NCI-H2081 (cell line): Measurements from ENCODE around the gene MORN2.

Experiments used
- DNase-seq, 2 experiments: peaks; one replicate each; lab custom pipeline; 2025; lab: John Stamatoyannopoulos, UW

The MORN2 gene

DNA sequence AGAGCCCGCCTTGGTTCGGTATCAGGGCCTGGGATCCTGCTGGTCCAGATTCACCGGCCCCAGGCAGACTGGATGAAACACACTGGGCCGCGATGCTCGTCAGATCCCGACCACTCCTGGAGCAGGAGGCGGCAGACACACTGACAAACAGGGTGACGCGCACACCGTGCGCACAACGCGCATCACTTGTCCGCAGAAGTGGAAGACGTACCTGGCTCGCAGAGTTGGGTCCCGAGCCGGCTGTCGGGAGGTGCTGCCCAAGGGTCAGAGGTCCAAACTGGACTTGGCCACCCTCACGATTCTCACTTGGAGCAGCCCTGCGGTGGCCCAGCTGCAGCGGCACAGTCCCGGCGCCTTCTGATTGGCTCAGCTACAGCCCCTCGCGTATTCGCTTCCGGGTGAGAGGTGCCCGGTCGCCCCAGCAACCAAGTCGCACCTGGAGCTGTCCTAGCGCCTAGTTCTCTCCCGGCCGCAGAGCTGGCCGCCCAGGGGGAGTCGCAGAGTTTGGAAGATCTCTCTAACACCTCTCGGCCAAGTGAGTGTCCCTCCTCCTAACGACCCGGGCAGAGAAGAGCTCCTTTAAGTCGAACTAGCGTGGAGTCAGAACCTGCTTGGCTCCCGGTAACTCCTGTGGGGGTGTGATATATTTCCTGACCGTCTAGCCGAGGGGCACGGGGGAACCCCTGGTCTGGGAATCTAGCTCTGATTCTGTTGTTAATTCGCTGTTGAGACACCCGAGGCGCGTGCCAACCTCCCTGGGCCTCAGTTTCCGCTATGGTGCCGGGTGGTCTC is at the start of gene MORN2, which contains the start of gene DHX57:
Gene MORN2 (plus strand): TSS at position 401 of the 792 bp plus-strand sequence.
Gene DHX57 (minus strand): TSS at position 359 of the 792 bp plus-strand sequence. CDS start 7,529 bp downstream, outside the sequence.
- DNase-seq, result peak; percentile 80 to 87

DNA sequence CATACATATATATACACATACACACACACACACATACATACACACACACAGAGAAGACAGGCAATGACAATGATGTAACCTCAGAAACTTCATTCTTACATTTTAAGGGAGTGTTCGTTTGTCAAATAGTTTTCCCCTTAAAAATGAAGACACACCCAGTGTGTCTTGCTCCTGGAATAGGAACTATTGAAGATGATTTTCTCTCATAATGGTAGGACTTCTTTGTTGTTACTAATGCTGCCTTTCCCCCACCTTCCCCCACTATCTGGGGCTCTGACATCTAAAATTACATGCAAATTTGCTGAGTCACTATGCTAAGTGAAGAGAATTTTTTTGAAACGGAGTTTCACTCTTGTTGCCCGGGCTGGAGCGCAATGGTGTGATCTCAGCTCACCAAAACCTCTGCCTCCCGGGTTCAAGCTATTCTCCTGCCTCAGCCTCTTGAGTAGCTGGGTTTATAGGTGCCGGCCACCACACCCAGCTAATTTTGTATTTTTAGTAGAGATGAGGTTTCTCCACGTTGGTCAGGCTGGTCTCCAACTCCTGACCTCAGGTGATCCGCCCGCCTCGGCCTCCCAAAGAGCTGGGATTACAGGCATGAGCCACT is 48.1 kb upstream of the MORN2 start:
- DNase-seq, result peak in 1 of 2 experiments; percentile 0

DNA sequence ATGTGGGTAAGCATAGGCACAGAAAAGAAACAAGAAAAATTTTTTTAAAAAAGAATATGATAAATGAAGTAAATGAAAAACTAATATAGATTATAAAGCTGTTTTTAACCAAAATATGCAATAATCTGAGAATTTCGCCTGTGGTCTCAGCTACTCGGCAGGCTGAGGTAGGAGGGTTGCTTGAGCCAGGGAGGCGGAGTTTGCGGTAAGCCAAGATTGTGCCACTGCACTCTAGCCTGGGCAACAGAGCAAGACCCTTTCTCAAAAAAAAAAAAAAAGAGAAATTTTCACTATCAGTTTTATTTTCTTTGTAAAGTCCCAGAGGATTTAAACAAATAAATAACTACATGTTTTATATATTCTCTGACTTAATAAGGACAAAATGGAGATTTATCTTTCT is 47.3 kb upstream of the MORN2 start:
- no peak for DNase-seq

DNA sequence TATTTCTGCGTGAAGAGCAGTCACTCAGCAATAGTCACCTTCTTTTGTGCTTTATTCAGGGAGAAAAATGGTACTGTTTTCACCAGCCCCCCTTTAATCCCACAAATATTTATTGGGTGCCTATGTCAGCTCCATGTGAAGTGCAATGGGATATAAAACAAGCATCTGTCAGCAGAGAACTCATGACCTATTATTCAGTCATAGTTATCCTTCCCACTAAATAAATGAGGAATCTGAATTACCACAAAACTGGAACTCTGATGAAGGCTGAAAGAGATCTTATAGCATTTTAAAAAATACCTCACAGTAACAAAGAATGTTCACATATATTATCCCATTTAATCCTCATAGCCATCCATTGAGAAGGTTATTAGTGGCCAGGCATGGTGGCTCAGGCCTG is 45.8 kb upstream of the MORN2 start:
- no peak for DNase-seq

DNA sequence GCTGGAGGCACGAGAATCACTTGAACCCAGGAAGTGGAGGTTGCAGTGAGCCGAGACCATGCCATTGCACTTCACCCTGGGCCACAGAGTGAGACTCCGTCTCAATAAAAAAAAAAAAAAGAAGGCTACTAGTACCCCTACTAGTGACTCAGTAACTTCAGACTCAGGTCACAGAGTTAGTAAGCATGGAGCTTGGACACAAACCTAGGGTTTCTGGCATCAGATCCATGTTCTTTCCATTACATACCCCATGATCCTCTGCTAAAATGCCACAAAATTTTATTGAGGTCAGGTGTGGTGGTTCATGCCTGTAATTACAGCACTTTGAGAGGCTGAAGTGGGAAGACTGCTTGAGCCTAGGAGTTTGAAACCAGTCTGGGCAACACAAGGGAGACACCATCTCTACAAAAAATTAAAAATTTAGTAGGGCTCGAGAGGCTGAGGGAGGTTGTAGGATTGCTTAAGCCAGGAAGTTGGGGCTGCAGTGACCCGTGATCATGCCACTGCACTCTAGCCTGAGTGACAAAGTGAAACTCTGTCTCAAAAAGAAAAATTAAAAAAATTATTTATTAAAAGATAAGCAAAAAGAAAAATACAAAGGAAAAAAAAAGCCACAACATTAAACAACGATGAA is 45.1 kb upstream of the MORN2 start:
- DNase-seq, result no peak

DNA sequence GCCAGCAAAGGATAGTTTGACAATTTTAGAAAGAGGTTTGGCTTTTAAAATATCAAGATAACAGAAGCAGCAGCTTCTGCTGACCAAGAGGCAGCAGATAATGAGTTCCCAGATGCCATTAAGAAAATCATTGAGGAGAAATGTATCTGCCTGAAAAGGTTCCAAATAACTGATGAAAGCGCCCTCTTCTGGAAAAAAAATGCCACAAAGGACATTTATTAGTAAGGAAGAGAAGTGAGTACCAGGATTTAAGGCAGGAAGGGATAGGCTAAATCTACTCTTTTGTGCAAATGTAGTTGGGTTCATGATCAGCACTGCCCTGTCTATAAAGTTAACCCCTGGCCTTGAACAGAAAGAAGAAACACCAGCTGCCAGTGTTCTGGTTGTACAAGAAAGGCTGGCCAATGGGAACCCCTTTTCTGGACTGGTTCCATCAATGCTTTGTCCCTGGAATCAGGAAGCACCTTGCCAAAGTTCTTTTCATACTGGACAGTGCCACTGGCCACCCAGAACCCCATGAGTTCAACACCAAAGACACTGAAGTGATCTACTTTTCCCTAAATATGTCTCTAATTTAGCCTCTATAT is 40.7 kb upstream of the MORN2 start:
- DNase-seq, result peak; percentile 35 to 51

DNA sequence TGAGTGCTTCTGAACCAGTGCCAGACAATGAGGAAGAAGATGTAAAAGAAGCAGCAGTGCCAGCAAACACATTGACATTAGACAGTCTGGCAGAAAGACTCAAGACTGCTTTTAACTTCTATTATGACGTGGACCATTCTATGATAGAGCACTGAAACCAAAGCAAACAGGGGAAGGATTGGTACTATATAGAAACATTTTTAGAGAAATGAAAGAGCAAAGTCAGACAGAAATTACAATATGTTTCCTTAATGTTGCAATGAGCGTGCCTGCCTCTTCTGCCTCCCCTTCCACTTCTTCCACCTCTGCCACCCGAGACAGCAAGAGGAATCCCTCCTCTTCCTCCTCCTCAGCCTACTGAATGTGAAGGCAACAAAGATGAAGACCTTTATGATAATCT is 39.8 kb upstream of the MORN2 start:
- DNase-seq, result no peak

DNA sequence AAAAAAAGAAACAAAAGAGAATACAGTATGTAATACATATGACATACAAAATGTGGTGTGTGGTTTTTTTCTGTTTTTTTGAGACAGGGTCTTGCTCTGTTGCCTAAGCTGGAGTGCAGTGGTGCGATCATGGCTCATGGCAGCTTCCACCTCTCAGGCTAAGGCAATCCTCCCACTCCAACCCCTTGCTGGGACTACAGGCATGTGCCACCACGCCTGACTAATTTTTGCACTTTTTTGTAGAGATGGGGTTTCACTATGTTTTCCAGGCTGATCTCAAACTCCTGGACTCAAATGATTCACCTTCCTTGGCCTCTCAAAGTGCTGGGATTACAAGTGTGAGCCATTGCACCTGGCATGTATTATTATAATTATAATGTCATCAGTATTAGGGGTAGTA is 39.0 kb upstream of the MORN2 start:
- no peak for DNase-seq

DNA sequence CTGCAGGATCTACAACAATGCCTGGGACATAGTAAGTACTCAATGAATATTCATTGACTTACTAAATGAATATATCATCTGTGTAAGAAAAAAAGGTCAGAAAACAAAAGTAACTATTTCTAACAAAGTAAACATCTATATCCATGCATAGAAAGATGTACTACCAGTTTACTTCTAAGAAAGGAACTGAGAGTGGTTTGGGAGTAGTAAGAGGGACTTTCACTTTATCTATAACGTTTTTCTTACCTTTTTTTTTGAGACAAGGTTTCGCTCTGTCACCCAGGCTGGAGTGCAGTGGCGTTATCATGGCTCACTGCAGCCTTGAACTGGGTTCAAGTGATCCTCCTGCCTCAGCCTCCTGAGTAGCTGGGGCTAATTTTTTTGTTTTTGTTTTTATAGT is 25.7 kb upstream of the MORN2 start:
- no peak for DNase-seq

DNA sequence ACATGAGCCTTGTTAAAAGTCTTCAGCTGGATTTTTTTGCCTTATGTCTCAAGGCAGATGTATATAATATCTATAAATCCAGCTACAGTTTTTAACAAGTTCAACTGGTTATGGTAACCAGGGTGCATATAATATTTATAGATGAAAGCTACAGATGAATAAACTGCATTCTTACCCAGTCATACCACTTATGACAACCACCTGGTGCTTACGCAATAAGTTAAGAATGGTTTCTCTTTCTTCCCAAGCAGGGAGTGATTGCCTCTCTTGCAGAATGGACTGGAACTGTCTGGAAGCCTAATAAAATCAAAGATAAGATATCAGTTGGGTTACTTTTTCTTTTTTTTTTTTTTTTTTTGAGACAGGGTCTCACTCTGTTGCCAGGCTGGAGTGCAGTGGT is 19.6 kb upstream of the MORN2 start:
- no peak for DNase-seq

DNA sequence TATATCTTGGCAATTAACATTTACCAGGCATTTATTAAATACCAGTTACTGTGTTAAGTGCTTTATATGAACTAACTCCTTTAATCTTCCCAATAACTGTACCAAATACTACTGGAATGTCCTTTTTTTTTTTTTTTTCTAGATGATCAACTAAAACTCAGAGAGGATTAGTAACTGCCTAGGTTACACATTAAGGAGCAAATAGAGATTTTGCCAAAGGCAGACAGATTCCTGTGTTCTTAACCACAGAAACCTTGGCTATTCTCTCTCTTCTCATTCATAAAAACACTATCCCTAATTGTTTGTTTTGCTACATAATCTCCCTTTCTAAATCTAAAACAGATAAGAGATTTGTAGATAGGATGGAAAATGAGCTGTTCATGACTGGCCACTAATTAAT is 13.3 kb upstream of the MORN2 start:
- no peak for DNase-seq

DNA sequence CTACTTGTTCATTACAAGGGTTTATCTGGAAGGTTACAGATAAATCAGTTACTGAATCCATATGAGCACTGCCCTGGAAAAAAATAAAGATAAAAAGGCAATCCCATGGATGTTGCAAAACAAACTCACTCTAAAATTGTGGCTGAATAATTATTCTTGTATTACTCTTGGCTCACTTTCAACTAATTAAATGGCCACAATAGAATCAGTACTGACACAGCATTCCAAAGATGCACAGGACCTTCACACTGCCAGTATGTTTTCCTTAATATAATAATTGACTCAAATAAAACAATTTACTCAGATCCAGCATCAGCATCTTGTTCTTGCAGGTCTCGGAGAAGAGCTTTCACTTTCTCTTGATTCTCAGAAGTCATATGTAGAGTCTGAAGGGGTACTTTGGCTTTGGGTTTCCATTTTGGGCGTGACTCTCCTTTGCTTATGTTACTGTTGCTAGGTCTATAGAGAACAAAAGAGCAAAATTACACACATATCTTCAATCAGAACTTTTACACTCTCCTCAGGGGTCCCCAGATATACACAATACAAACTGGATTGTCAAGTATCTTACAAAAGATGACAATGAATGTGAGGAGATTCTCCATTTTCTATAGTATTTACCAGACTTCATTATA is 12.6 kb upstream of the MORN2 start:
- DNase-seq, result no peak

DNA sequence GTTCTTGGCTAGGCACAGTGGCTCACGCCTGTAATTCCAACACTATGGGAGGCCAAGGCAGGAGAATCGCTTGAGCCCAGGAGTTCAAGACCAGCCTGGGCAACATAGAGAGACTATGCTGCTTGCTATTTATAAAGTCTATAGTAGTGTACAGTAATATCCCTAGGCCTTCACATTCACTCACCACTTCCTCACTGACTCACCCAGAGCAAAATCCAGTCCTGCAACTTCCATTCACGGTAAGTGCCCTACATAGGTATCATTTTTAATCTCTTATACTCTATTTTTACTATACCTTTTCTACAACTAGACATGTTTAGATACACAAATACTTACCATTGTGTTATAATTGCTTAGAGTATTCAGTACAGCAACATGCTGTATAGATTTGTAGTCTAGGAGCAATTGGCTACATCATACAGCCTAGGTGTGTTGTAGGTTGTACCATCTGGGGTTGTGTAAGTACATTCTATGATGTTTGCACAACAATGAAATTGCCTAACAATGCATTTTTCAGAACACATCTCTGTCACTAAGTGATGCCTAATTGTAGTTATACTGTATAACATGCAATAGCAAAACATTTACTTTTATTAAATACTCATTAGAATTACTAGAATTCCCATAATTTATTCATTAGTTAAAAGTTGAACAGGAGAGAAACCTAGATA is 8.9 kb upstream of the MORN2 start:
- no peak for DNase-seq

DNA sequence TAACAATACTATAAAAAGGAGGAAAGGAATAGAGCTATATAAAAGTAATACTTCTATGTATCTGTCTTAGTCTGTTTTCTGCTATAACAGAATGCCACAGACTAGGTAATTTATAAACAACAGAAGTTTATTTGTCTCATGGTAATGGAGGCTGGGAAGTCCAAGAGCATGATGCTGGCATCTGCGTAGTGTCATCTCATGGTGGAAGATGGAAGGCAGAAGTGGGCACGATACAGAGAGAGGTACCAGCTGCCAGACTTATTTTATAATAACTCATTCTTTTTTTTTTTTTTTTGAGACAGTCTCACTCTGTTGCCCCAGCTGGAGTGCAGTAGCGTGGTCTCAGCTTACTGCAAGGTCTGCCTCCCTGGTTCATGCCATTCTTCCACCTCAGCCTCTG is 4.3 kb upstream of the MORN2 start:
- no peak for DNase-seq

DNA sequence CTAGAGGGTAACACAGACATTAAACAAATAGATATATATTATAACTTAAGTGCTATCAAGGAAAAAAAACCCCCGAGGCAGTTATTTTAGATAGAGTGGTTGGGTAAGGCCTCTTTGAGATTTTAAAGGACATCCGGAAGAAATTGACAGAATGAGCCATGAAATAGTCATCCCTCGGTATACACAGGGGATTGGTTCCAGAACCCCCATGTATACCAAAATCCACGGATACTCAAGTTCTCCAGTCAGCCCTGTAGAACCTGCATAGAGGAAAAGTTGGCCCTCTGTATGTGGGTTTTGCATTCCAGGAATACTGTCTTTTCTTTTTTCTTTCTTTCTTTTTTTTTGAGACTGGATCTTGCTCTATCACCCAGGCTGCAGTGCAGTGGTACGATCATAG is 2.0 kb upstream of the MORN2 start:
- DNase-seq, result no peak

DNA sequence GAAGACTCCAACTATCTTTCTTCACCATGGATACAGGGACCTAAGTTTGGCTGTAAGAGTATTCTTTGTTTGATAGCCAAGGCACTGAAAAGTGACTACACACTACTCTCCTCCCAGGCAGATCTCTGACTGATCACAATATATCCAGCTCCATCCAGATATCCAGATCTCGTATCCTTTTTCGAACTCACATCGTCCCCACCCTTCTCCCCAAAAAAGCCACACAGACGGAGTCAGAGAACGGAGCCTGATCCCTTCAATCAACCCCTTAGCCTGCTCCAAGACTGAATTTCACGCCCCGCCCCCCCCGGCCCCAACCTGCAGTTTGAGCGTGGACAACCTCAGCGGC is 575 bp upstream of the MORN2 start:
- no peak for DNase-seq

DNA sequence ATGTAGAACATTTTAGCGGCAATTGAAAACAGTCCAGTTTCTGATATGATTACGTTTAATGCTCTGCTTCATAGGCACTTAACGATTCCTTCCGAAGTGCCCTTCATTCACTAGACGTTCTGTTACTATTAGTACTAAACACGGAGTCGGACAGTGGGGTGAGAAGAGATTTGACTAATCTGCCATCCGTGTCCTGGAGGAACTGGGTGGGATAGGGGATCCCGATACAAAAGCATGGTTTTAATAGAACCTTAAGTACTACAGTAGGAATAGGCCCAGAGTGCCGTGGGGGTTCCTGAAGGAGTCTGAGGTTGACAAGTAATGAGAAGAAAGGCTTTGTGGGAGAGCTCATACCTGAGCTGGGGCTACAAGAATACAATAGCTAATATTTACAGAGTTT is 631 bp downstream of the MORN2 start:
- DNase-seq, result no peak

DNA sequence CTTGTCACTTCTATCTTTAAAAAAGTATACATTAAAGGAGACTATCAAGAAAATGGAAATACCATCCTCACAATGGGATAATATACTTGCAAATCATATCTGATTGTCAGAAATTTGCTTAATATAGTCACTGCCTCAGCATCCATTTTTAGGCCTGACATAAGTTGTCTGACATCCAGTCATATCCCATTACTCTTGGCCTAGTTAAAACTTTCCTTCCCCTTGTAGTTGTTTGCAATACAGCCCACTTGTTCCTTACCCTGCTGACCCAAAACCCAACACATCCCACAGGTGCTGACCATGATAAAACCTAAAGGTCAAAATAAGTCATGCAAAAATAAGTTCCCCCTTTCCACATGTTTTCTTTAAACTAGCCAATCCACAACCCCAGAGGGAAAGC is 10.3 kb downstream of the MORN2 start:
- no peak for DNase-seq

DNA sequence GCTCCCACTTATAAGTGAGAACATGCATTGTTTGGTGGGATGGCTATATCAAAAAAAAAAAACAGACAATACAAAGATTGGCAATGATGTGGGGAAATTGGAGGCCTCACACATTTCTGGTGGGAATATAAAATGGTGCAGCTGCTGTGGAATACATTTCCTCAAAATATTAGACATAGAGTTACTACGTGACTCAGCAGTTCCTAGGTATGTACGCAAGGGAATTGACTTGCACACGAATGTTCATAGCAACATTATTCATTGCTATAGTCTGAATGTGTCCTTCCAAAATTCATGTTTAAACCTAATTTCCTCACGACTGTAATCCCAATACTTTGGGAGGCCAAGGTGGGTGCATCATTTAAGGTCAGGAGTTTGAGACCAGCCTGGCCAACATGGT is 11.6 kb downstream of the MORN2 start:
- no peak for DNase-seq

DNA sequence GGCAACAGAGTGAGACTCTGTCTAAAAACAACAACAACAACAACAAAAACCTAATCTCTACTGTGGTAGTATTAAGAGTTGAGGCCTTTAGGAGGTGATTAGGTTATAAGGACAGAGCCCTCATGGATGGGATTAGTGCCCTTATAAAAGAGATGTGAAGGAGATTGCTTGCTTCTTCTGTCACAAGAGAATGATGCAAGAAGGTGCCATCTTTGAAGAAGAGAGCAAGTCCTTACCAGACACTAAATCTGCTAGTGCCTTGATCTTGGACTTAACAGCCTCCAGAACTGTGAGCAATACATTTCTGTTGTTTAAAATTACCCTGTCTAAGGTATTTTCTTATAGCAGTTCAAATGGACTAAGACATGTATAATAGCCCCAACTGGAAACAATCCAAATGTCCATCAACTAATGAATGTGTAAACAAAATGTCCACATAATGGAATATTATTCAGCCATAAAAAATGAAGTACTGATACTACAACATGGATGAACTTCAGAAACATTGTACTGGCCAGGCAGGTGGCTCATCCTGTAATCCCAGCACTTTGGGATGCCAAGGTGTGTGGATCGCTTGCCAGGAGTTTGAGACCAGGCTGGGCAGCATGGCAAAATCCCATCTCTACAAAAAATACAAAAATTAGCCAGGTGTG is 12.3 kb downstream of the MORN2 start:
- no peak for DNase-seq

DNA sequence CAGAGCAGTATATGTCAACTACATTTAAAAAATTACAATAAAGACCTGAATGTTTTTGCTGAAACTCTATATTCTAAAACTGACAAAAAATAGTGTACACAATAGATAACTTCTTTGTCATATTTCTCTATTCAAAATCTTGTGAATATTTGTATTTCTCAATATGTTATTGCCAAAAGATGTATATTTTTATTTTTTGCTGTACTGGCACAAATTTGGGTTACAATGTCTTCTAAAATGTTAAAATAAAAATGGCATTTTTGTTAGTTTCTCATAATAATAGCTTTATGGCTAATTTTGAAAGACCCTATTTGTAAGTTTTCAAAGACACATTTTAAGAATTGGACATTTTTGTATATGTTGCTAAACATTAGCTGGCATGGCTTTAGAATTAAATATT is 13.3 kb downstream of the MORN2 start:
- no peak for DNase-seq
